ENCODE measurements around the gene ARHGAP15.

- no peak for TF ChIP-seq POLR2A (IDR thresholded peaks at IDR 0.05)
- TF ChIP-seq, protein P1, sequence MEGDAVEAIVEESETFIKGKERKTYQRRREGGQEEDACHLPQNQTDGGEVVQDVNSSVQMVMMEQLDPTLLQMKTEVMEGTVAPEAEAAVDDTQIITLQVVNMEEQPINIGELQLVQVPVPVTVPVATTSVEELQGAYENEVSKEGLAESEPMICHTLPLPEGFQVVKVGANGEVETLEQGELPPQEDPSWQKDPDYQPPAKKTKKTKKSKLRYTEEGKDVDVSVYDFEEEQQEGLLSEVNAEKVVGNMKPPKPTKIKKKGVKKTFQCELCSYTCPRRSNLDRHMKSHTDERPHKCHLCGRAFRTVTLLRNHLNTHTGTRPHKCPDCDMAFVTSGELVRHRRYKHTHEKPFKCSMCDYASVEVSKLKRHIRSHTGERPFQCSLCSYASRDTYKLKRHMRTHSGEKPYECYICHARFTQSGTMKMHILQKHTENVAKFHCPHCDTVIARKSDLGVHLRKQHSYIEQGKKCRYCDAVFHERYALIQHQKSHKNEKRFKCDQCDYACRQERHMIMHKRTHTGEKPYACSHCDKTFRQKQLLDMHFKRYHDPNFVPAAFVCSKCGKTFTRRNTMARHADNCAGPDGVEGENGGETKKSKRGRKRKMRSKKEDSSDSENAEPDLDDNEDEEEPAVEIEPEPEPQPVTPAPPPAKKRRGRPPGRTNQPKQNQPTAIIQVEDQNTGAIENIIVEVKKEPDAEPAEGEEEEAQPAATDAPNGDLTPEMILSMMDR (IDR thresholded peaks at IDR 0.05) = no peak
These were observed 577.1 kb downstream of the ARHGAP15 start for GRCh38 chr2:143706354-143706753.

All from esophagus squamous epithelium (tissue), 4 donors.